22Rv1 (cell line): ENCODE data around the gene ABCC8.

Source experiments
- CTCF ChIP-seq: fragments of 450-650 bp; IDR thresholded peaks from 2 replicates; pipeline ENCODE4 v1.5.1; 2017; ENCODE audit warnings: mild to moderate bottlenecking
- ZFX ChIP-seq: fragments of 450-650 bp; IDR thresholded peaks from 2 replicates; pipeline ENCODE4 v1.6.1; 2017; ENCODE audit warnings: antibody characterized with exemption, borderline replicate concordance

DNA sequence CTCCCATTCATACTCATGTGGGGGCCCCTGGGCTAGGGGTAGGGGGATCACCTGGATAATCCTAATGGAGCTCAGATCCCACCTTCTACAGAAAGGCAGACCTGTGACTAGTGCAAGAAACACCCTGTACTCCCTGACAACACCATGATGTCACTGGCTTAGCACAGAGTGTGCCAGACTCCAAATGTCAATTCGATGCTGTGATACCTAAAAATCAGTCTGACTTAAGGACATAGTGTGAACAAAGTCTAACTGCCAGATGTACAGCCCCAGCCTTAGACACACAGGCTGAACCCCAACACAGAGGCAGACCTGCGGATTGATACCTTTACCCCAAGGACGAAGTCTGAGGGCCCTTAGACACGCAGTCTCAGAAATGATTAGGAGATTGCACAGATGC is 8.5 kb downstream of the ABCC8 start:
- TF ChIP-seq CTCF (no peak), ZFX (no peak)
